HEK293T (cell line): Measurements from ENCODE around the gene LAMA3.

Source experiments
- ARNT ChIP-seq: fragments of 450-650 bp; IDR thresholded peaks from 2 replicates; pipeline ENCODE4 v1.6.1; 2017; ENCODE audit warnings: mild to moderate bottlenecking
- BHLHE40 ChIP-seq: fragments of 450-650 bp; IDR thresholded peaks from 2 replicates; pipeline ENCODE4 v1.6.1; 2016; ENCODE audit warnings: mild to moderate bottlenecking, moderate library complexity, borderline replicate concordance
- FOXA1 ChIP-seq: fragments of 450-650 bp; IDR thresholded peaks from 2 replicates; pipeline ENCODE4 v1.6.1; 2016; ENCODE audit warnings: mild to moderate bottlenecking
- FOXK2 ChIP-seq: fragments of 450-650 bp; IDR thresholded peaks from 2 replicates; pipeline ENCODE4 v1.6.1; 2016; ENCODE audit warnings: mild to moderate bottlenecking
- HDGF ChIP-seq: fragments of 450-650 bp; IDR thresholded peaks from 2 replicates; pipeline ENCODE4 v1.6.1; 2017; ENCODE audit warnings: antibody characterized with exemption, borderline replicate concordance
- NFRKB ChIP-seq: fragments of 450-650 bp; IDR thresholded peaks from 2 replicates; pipeline ENCODE4 v1.6.1; 2016; ENCODE audit warnings: mild to moderate bottlenecking, moderate library complexity
- TARDBP ChIP-seq: fragments of 450-650 bp; IDR thresholded peaks from 2 replicates; pipeline ENCODE4 v1.6.1; 2016

- no peak for TF ChIP-seq FOXK2
- TF ChIP-seq TARDBP = no peak
- TF ChIP-seq ARNT = no peak
- TF ChIP-seq HDGF = no peak
- TF ChIP-seq FOXA1 = no peak
- no peak for TF ChIP-seq NFRKB
- TF ChIP-seq BHLHE40 = no peak
Measured at GRCh38 chr18:23853448-23854195, 164.4 kb downstream of the LAMA3 start.
